Pancreas (tissue), 10 donors: ENCODE measurements around the gene CYB5RL. TPM values are rescaled to one million over a fixed set of nuclear protein-coding genes. Genes with fewer than 3 reads are reported as not detected.
A peak's percentile ranks its signal among the peaks of the same experiment; 100 is the strongest.

Source experiments
- ATAC-seq, 4 donors: fragments of 200-7000 bp; cut with Tn5 transposase; one replicate each; pipeline versions ENCODE4 v1.8.0 to v1.9.1; 2020; ENCODE audit warnings: mild to moderate bottlenecking in 4 of 4, moderate library complexity in 4 of 4
- DNase-seq, 6 donors: peaks; one replicate each; pipeline ENCODE4 v3.0.0-alpha.2; 2020
- FAIRE-seq: peaks from 2 replicates; lab custom pipeline; 2012; peaks lifted over from hg19 to GRCh38; lab: Jason Lieb, UNC
- H3K27ac ChIP-seq, 4 donors: fragments of 200-600 bp; sonication (generic); 1 replicate in 3 of 4; 2 replicates in 1 of 4; pipeline versions ENCODE4 v1.5.0 to v1.8.0; 2020
- H3K27me3 ChIP-seq, 4 donors: fragments of 200-600 bp; one replicate each; pipeline ENCODE4 v1.8.0; 2021
- H3K36me3 ChIP-seq, 3 donors: fragments of 200-600 bp; sonication (generic) in 1 of 3; one replicate each; pipeline versions ENCODE4 v1.5.0 to v1.8.0; 2020 to 2021
- H3K4me1 ChIP-seq, 3 donors: fragments of 200-600 bp; one replicate each; pipeline ENCODE4 v1.8.0; 2021
- H3K4me3 ChIP-seq, 4 donors: fragments of 200-600 bp; sonication (generic) in 2 of 4; one replicate each; pipeline versions ENCODE4 v1.5.0 to v1.8.0; 2020 to 2021
- H3K9me3 ChIP-seq, 4 donors: fragments of 200-600 bp; one replicate each; pipeline ENCODE4 v1.8.0; 2021
- WGBS, 2 donors: extraction: QIAGEN DNeasy Blood & Tissue Kit; methylation state at CpG; one replicate each; pipeline ENCODE4 v1.1.7; 2013; 5-methylcytosine and 5-hydroxymethylcytosine counted together
- intact Hi-C, 3 donors: fragments of 100-400 bp; cut with DNase I; formaldehyde crosslinking; loops; one replicate each; pipeline versions ENCODE4 v1.11.1 to v1.14.2; 2022
- polyA plus RNA-seq, 2 donors: library from polyadenylated mRNA; stranded (reverse); fragments of 200-250 nt; gene quantifications; one replicate each; pipeline ENCODE4 v1.2.3, GENCODE V29; 2013
- total RNA-seq, 6 donors: library from RNA; stranded (reverse); fragmentation: NEBNext Ultra II Directional in 4 of 6; extraction: Animal tissue kit (Norgen Biotek cat#: 25700) in 4 of 6; gene quantifications; one replicate each; pipeline versions ENCODE4 v1.2.1 to v1.2.4, GENCODE V29; 2021 to 2023
- TF ChIP-seq, protein P1 (sequence below), 4 donors: fragments of 200-600 bp; sonication (generic) in 3 of 4; IDR thresholded peaks; one replicate each; pipeline versions ENCODE4 v1.5.0 to v1.8.0; 2021; ENCODE audit warnings: antibody characterized with exemption in 4 of 4
- donor health status: healthy with polysubstance abuse.
- donor health status: DM: no; HTN: no; CAD: no; lungs with moderate emphysema.
- donor health status: DM: no; HTN: no; CAD: no.
- donor health status: control.
- donor health status: control.
- donor health status: Bipolar disorder and iron deficiency.
- donor health status: DM: yes; HTN: yes; CAD: no.
- donor health status: DM: no; HTN: no; CAD: no.
- donor health status: DM: no; HTN: no; CAD: no.
- donor health status: DM: yes; HTN: yes; CAD: no.

The CYB5RL gene, protein sequence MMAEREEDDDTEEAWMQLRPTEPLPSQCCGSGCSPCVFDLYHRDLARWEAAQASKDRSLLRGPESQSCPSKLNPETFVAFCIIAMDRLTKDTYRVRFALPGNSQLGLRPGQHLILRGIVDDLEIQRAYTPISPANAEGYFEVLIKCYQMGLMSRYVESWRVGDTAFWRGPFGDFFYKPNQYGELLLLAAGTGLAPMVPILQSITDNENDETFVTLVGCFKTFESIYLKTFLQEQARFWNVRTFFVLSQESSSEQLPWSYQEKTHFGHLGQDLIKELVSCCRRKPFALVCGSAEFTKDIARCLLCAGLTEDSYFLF
- 1 to 10 TPM; 3.9 to 9.1 (median 4.9) TPM for total RNA-seq
- 1 to 10 TPM; 3.2 to 3.7 TPM for polyA plus RNA-seq

GRCh38 chr1:54199765-54200518 lies at the start of gene CYB5RL, which contains the start of gene MRPL37:
Gene CYB5RL (minus strand): TSS chr1:54200030. CDS start chr1:54195616, 4,414 bp downstream.
Gene MRPL37 (plus strand): TSS chr1:54200167. CDS start chr1:54200244, 77 bp downstream.
- H3K36me3 ChIP-seq = peaks cover 0 to 1% (median 0%) of the 10 kb centered on the region in 3 donors
- intact Hi-C loops = no loop called here

GRCh38 chr1:54248966-54249365 lies 49.1 kb upstream of the CYB5RL start:
- Histone ChIP-seq H3K27ac (no peak overlapping the region), H3K4me1 (no peaks in the 10 kb centered on the region), H3K27me3 (no peaks in the 10 kb centered on the region), H3K9me3 (no peaks in the 10 kb centered on the region), H3K4me3 (no peak overlapping the region), H3K36me3 (peaks cover 0 to 4% (median 0%) of the 10 kb centered on the region in 3 donors)
- 78 to 82% methylated on average over 4 of the region's 4 CpGs for WGBS, 2 donors
- intact Hi-C loops = no loop called here
- no peak for DNase-seq
- no peak for ATAC-seq
- TF ChIP-seq, protein P1, sequence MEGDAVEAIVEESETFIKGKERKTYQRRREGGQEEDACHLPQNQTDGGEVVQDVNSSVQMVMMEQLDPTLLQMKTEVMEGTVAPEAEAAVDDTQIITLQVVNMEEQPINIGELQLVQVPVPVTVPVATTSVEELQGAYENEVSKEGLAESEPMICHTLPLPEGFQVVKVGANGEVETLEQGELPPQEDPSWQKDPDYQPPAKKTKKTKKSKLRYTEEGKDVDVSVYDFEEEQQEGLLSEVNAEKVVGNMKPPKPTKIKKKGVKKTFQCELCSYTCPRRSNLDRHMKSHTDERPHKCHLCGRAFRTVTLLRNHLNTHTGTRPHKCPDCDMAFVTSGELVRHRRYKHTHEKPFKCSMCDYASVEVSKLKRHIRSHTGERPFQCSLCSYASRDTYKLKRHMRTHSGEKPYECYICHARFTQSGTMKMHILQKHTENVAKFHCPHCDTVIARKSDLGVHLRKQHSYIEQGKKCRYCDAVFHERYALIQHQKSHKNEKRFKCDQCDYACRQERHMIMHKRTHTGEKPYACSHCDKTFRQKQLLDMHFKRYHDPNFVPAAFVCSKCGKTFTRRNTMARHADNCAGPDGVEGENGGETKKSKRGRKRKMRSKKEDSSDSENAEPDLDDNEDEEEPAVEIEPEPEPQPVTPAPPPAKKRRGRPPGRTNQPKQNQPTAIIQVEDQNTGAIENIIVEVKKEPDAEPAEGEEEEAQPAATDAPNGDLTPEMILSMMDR (IDR thresholded peaks at IDR 0.05) = no peak
- FAIRE-seq = no peak

More at GRCh38 chr1:54199765-54200518, at the start of gene CYB5RL, which contains the start of gene MRPL37:
- peak; percentile 99 to 100 (median 100) for ATAC-seq
- H3K4me1 ChIP-seq = peaks cover 7 to 9% (median 8%) of the 10 kb centered on the region in 3 donors
- no peaks in the 10 kb centered on the region for H3K27me3 ChIP-seq
- peak within 1 kb of the TSS; percentile 62 to 85 (median 71) for H3K4me3 ChIP-seq
- 0% methylated on average over 49 to 51 of the region's 51 CpGs for WGBS, 2 donors
- no peaks in the 10 kb centered on the region for H3K9me3 ChIP-seq
- peak; percentile 90 to 97 (median 94) for DNase-seq
- H3K27ac ChIP-seq = peak within 1 kb of the TSS; percentile 7 to 71 (median 62)
- TF ChIP-seq, protein P1 (IDR thresholded peaks at IDR 0.05) = no peak
- peak; percentile 51 for FAIRE-seq

GRCh38 chr1:54247863-54248515 lies 48.2 kb upstream of the CYB5RL start:
- Histone ChIP-seq H3K4me1 (no peaks in the 10 kb centered on the region), H3K36me3 (peaks cover 0 to 4% (median 4%) of the 10 kb centered on the region in 3 donors), H3K9me3 (no peaks in the 10 kb centered on the region), H3K27me3 (no peaks in the 10 kb centered on the region), H3K27ac (no peak overlapping the region), H3K4me3 (no peak overlapping the region)
- ATAC-seq (no peak), FAIRE-seq (no peak), DNase-seq (no peak)
- TF ChIP-seq, protein P1 (IDR thresholded peaks at IDR 0.05) = no peak
- WGBS, 2 donors = 89 to 91% methylated on average over 11 of the region's 11 CpGs
- intact Hi-C loops = no loop called here

- WGBS, 2 donors = 91% methylated on average over 10 of the region's 10 CpGs
- Histone ChIP-seq H3K36me3 (peaks cover 0 to 4% (median 4%) of the 10 kb centered on the region in 3 donors), H3K27me3 (no peaks in the 10 kb centered on the region), H3K4me3 (no peak overlapping the region), H3K27ac (no peak overlapping the region), H3K9me3 (no peaks in the 10 kb centered on the region), H3K4me1 (no peaks in the 10 kb centered on the region)
- no peak for DNase-seq
- TF ChIP-seq, protein P1 (IDR thresholded peaks at IDR 0.05) = no peak
- no peak for FAIRE-seq
- intact Hi-C loops = no loop called here
- no peak for ATAC-seq
Measured at GRCh38 chr1:54246116-54246721, 46.4 kb upstream of the CYB5RL start.
